Cardiac muscle cell (in vitro differentiated cells and primary cell): Measurements from ENCODE around the gene RAP1GDS1. TPM values are rescaled to one million over a fixed set of nuclear protein-coding genes. Genes with fewer than 3 reads are reported as not detected.

Source experiments
- DNase-seq, 2 donors: peaks; one replicate each; pipeline versions ENCODE4 v3.0.0 to v3.0.0-alpha.2; 2010 to 2017; ENCODE audit warnings: low read depth in 1 of 2, low spot score in 1 of 2
- H3K27ac ChIP-seq: fragments of 200-600 bp; sonication (generic); 2 replicates; pipeline ENCODE4 v1.5.1; 2016
- H3K27me3 ChIP-seq: fragments of 200-600 bp; sonication (generic); 2 replicates; pipeline ENCODE4 v1.6.0; 2016; ENCODE audit warnings: control low read depth
- H3K36me3 ChIP-seq: fragments of 200-600 bp; sonication (generic); 2 replicates; pipeline ENCODE4 v1.5.1; 2016; ENCODE audit warnings: control low read depth
- H3K4me1 ChIP-seq: fragments of 200-600 bp; sonication (generic); 2 replicates; pipeline ENCODE4 v1.8.1; 2017; ENCODE audit warnings: low read depth, mild to moderate bottlenecking, mixed run types
- H3K4me3 ChIP-seq: fragments of 200-600 bp; sonication (generic); 2 replicates; pipeline ENCODE4 v1.5.1; 2016; ENCODE audit warnings: mild to moderate bottlenecking
- H3K9me3 ChIP-seq: fragments of 200-600 bp; sonication (generic); 2 replicates; pipeline ENCODE4 v1.5.1; 2017; ENCODE audit warnings: low read depth, mild to moderate bottlenecking, control low read depth
- CTCF ChIP-seq: IDR thresholded peaks from 2 replicates; pipeline ENCODE4 v1.5.1; 2012; ENCODE audit warnings: low read depth, mild to moderate bottlenecking, low read length
- polyA plus RNA-seq: library from polyadenylated mRNA; unstranded; fragments of >200 nt; fragmentation: Nextera tagmentation; extraction: Ambion mirVana; gene quantifications from 2 replicates; pipeline ENCODE4 v1.2.1, GENCODE V29; 2016
- total RNA-seq: library from RNA; depleted of rRNA; stranded (reverse); fragments of >200 nt; gene quantifications from 2 replicates; pipeline ENCODE4 v1.2.3, GENCODE V29; 2016

The RAP1GDS1 gene
- total and polyA plus RNA-seq, 2 experiments from 2014 or later: 34.8 to 42.8 TPM

GRCh38 chr4:98374643-98375042 is 113.5 kb downstream of the RAP1GDS1 start:
- peak in 1 of 2 donors; percentile 38 for DNase-seq
- H3K36me3 ChIP-seq: no peaks in the 10 kb centered on the region
- no peaks in the 10 kb centered on the region for H3K27me3 ChIP-seq
- no peaks in the 10 kb centered on the region for H3K9me3 ChIP-seq
- no peaks in the 10 kb centered on the region for H3K4me1 ChIP-seq
- no peak overlapping the region for H3K27ac ChIP-seq
- no peak for TF ChIP-seq CTCF
- no peak overlapping the region for H3K4me3 ChIP-seq

- Histone ChIP-seq H3K4me3 (no peak overlapping the region), H3K4me1 (no peaks in the 10 kb centered on the region), H3K36me3 (no peaks in the 10 kb centered on the region), H3K27me3 (no peaks in the 10 kb centered on the region), H3K27ac (no peak overlapping the region), H3K9me3 (no peaks in the 10 kb centered on the region)
- DNase-seq: peak in 1 of 2 donors; percentile 37
- no peak for TF ChIP-seq CTCF
Observed at GRCh38 chr4:98377559-98377958, 116.4 kb downstream of the RAP1GDS1 start.

- no peaks in the 10 kb centered on the region for H3K9me3 ChIP-seq
- H3K4me1 ChIP-seq: no peaks in the 10 kb centered on the region
- H3K4me3 ChIP-seq: no peak overlapping the region
- no peaks in the 10 kb centered on the region for H3K27me3 ChIP-seq
- no peak for DNase-seq
- no peak for TF ChIP-seq CTCF
- no peak overlapping the region for H3K27ac ChIP-seq
- H3K36me3 ChIP-seq: no peaks in the 10 kb centered on the region
Observed at GRCh38 chr4:98381306-98381705, 120.1 kb downstream of the RAP1GDS1 start.

GRCh38 chr4:98383431-98384106 is 122.4 kb downstream of the RAP1GDS1 start:
- no peak overlapping the region for H3K4me3 ChIP-seq
- H3K27ac ChIP-seq: no peak overlapping the region
- no peaks in the 10 kb centered on the region for H3K4me1 ChIP-seq
- H3K27me3 ChIP-seq: no peaks in the 10 kb centered on the region
- no peak for TF ChIP-seq CTCF
- no peaks in the 10 kb centered on the region for H3K36me3 ChIP-seq
- H3K9me3 ChIP-seq: no peaks in the 10 kb centered on the region
- DNase-seq: no peak

GRCh38 chr4:98385831-98386230 is 124.6 kb downstream of the RAP1GDS1 start:
- H3K36me3 ChIP-seq: no peaks in the 10 kb centered on the region
- H3K4me1 ChIP-seq: no peaks in the 10 kb centered on the region
- H3K4me3 ChIP-seq: no peak overlapping the region
- H3K27ac ChIP-seq: no peak overlapping the region
- no peak for DNase-seq
- H3K9me3 ChIP-seq: no peaks in the 10 kb centered on the region
- TF ChIP-seq CTCF: no peak
- no peaks in the 10 kb centered on the region for H3K27me3 ChIP-seq
